ENCODE data around the gene COQ8A.

The COQ8A gene

DNA sequence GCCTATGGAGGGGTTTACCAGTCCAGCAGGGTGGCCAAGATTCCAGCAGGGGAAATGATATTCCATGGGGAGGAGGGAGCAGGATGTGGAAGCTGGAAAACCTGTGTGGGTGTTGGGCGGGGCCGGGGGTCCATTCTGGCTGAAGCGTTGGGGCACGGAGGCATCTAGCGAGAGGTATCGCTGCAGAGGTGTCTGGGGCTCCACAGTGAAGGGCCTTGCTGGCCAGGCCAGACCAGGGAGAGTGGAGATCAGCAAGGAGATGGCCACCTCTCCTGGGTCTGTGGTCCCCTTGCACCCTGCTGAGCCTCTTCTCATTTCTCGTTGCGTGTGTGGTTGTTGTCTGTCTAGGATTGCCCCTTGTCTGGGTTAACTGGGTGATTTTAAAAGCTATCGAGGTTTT is 6.2 kb downstream of the COQ8A start:
- Histone ChIP-seq H3K9me3 (ENCODE audit: insufficient read depth, low read depth, low read length) (no peaks in the 10 kb centered on the region), H3K4me2 (ENCODE audit: low read depth, low read length, poor library complexity, severe bottlenecking) (no peak overlapping the region), H4K20me1 (ENCODE audit: insufficient read depth, low read length, poor library complexity, severe bottlenecking) (peaks cover 3% of the 10 kb centered on the region), H3F3A (ENCODE audit: low read depth) (no peaks in the 10 kb centered on the region), H3K79me2 (ENCODE audit: insufficient read depth, low read length) (peaks cover 87% of the 10 kb centered on the region; the same call in 1 of the 2 replicates), H2AFZ (ENCODE audit: low read length) (no peak overlapping the region), H3K9ac (ENCODE audit: low read depth, low read length, poor library complexity, severe bottlenecking) (no peak overlapping the region), H3K4me1 (ENCODE audit: insufficient read depth, low read length, poor library complexity, severe bottlenecking) (peaks cover 49% of the 10 kb centered on the region), H3K36me3 (ENCODE audit: insufficient read depth, low read length) (no peaks in the 10 kb centered on the region), H3K9me2 (replicated peaks; ENCODE audit: low read depth, low read length) (no peaks in the 10 kb centered on the region), H3K27me3 (ENCODE audit: insufficient read depth, low read length, poor library complexity, severe bottlenecking) (no peaks in the 10 kb centered on the region), H3K4me3 (ENCODE audit: low read length, poor library complexity, severe bottlenecking) (no peak overlapping the region)
- TF ChIP-seq, protein P1, sequence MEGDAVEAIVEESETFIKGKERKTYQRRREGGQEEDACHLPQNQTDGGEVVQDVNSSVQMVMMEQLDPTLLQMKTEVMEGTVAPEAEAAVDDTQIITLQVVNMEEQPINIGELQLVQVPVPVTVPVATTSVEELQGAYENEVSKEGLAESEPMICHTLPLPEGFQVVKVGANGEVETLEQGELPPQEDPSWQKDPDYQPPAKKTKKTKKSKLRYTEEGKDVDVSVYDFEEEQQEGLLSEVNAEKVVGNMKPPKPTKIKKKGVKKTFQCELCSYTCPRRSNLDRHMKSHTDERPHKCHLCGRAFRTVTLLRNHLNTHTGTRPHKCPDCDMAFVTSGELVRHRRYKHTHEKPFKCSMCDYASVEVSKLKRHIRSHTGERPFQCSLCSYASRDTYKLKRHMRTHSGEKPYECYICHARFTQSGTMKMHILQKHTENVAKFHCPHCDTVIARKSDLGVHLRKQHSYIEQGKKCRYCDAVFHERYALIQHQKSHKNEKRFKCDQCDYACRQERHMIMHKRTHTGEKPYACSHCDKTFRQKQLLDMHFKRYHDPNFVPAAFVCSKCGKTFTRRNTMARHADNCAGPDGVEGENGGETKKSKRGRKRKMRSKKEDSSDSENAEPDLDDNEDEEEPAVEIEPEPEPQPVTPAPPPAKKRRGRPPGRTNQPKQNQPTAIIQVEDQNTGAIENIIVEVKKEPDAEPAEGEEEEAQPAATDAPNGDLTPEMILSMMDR (conservative IDR thresholded peaks at IDR 0.05; ENCODE audit: low read length), result no peak
- no peak for TF ChIP-seq EZH2phosphoT487 (IDR thresholded peaks at IDR 0.05; ENCODE audit: borderline replicate concordance)

DNA sequence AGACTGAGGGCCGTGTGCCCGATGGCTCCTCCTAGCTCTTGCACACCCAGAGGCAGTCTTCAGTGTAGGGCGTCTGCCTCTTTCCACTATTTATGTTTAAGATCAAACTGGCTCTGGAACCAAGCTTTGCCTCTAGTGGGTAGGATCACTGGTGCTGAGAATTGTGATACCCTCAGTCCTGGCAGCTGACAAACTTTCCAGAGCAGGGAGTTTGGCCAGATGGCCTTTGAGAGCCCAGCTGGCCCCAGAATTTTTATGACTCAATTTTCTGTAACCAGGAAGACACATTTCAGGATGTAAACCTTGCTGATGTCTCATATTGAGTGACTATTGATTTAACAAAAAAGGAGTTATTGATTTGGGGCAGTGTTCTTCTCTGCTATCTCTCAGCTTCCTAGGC is 6.7 kb downstream of the COQ8A start:
- no peaks in the 10 kb centered on the region for H3K27me3 ChIP-seq (ENCODE audit: insufficient read depth, low read length, poor library complexity, severe bottlenecking)
- no peaks in the 10 kb centered on the region for H3K36me3 ChIP-seq (ENCODE audit: insufficient read depth, low read length)
- H4K20me1 ChIP-seq (ENCODE audit: insufficient read depth, low read length, poor library complexity, severe bottlenecking), result peaks cover 3% of the 10 kb centered on the region
- no peak overlapping the region for H3K4me3 ChIP-seq (ENCODE audit: low read length, poor library complexity, severe bottlenecking)
- H3K4me2 ChIP-seq (ENCODE audit: low read depth, low read length, poor library complexity, severe bottlenecking), result no peak overlapping the region
- no peaks in the 10 kb centered on the region for H3K9me3 ChIP-seq (ENCODE audit: insufficient read depth, low read depth, low read length)
- no peaks in the 10 kb centered on the region for H3K9me2 ChIP-seq (replicated peaks; ENCODE audit: low read depth, low read length)
- no peaks in the 10 kb centered on the region for H3F3A ChIP-seq (ENCODE audit: low read depth)
- peaks cover 86% of the 10 kb centered on the region; the same call in 1 of the 2 replicates for H3K79me2 ChIP-seq (ENCODE audit: insufficient read depth, low read length)
- TF ChIP-seq EZH2phosphoT487 (IDR thresholded peaks at IDR 0.05; ENCODE audit: borderline replicate concordance), result no peak
- TF ChIP-seq, protein P1 (conservative IDR thresholded peaks at IDR 0.05; ENCODE audit: low read length), result no peak
- no peak overlapping the region for H3K9ac ChIP-seq (ENCODE audit: low read depth, low read length, poor library complexity, severe bottlenecking)
- peaks cover 46% of the 10 kb centered on the region for H3K4me1 ChIP-seq (ENCODE audit: insufficient read depth, low read length, poor library complexity, severe bottlenecking)
- H2AFZ ChIP-seq (ENCODE audit: low read length), result no peak overlapping the region

DNA sequence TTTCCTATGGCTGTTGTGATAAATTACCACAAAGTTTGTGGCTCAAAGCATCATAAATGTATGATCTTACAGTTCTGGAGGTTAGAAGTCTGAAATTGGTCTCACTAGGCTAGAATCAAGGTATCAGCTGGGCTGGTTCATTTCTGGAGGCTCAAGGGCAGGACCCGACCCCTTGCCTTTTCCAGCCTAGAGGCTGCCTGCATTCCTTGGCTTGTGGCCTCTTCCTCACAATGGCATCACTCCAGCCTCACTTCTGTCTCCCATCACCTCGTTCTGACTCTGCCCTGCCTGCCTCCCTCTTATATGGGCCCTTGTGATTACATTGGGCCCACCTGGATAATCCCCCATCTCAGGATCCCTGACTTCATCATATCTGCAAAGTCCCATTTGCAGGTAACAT is 8.0 kb downstream of the COQ8A start:
- Histone ChIP-seq H3K36me3 (ENCODE audit: insufficient read depth, low read length) (no peaks in the 10 kb centered on the region), H3K4me2 (ENCODE audit: low read depth, low read length, poor library complexity, severe bottlenecking) (no peak overlapping the region), H3K79me2 (ENCODE audit: insufficient read depth, low read length) (peaks cover 74% of the 10 kb centered on the region; the same call in 1 of the 2 replicates), H3K4me1 (ENCODE audit: insufficient read depth, low read length, poor library complexity, severe bottlenecking) (peaks cover 34% of the 10 kb centered on the region), H3F3A (ENCODE audit: low read depth) (no peaks in the 10 kb centered on the region), H3K9ac (ENCODE audit: low read depth, low read length, poor library complexity, severe bottlenecking) (no peak overlapping the region), H3K9me3 (ENCODE audit: insufficient read depth, low read depth, low read length) (no peaks in the 10 kb centered on the region), H3K27me3 (ENCODE audit: insufficient read depth, low read length, poor library complexity, severe bottlenecking) (no peaks in the 10 kb centered on the region), H3K9me2 (replicated peaks; ENCODE audit: low read depth, low read length) (no peaks in the 10 kb centered on the region), H2AFZ (ENCODE audit: low read length) (no peak overlapping the region), H4K20me1 (ENCODE audit: insufficient read depth, low read length, poor library complexity, severe bottlenecking) (no peaks in the 10 kb centered on the region), H3K4me3 (ENCODE audit: low read length, poor library complexity, severe bottlenecking) (no peak overlapping the region)
- TF ChIP-seq EZH2phosphoT487 (IDR thresholded peaks at IDR 0.05; ENCODE audit: borderline replicate concordance), result no peak
- TF ChIP-seq, protein P1 (conservative IDR thresholded peaks at IDR 0.05; ENCODE audit: low read length), result no peak
